Lower lobe of right lung (tissue), 2 donors: ENCODE data around the gene FFAR1. TPM values are rescaled to one million over a fixed set of nuclear protein-coding genes. Genes with fewer than 3 reads are reported as not detected.
"Not testable (repeated sequence)": the region's sequence is repeated elsewhere in the genome, so short reads cannot be mapped to it uniquely, and the experiment has no call there.

ENCODE experiments used
- ATAC-seq, 2 donors: fragments of 200-7000 bp; cut with Tn5 transposase; one replicate each; pipeline ENCODE4 v1.9.1; 2020 to 2022; ENCODE audit warnings: mild to moderate bottlenecking in 2 of 2, moderate library complexity in 2 of 2
- DNase-seq: peaks from one replicate; pipeline ENCODE4 v3.0.0-alpha.2; 2020
- H3K27ac ChIP-seq: fragments of 200-600 bp; one replicate; pipeline ENCODE4 v1.8.0; 2022
- H3K27me3 ChIP-seq: fragments of 200-600 bp; one replicate; pipeline ENCODE4 v1.8.0; 2022; ENCODE audit warnings: low read depth
- H3K36me3 ChIP-seq: fragments of 200-600 bp; one replicate; pipeline ENCODE4 v1.8.0; 2022; ENCODE audit warnings: mild to moderate bottlenecking
- H3K4me1 ChIP-seq: fragments of 200-600 bp; one replicate; pipeline ENCODE4 v1.8.0; 2022
- H3K4me3 ChIP-seq: fragments of 200-600 bp; one replicate; pipeline ENCODE4 v1.8.0; 2022; ENCODE audit warnings: mild to moderate bottlenecking
- H3K9me3 ChIP-seq: fragments of 200-600 bp; one replicate; pipeline ENCODE4 v1.8.0; 2022
- CTCF ChIP-seq: fragments of 200-600 bp; IDR thresholded peaks from one replicate; pipeline ENCODE4 v1.8.0; 2022; ENCODE audit warnings: antibody characterized with exemption, mild to moderate bottlenecking
- intact Hi-C: fragments of 100-400 bp; cut with DNase I; formaldehyde crosslinking; loops from one replicate; pipeline ENCODE4 v1.11.0; 2022
- total RNA-seq: library from RNA; stranded (reverse); fragmentation: NEBNext Ultra II Directional; extraction: Animal tissue kit (Norgen Biotek cat#: 25700); gene quantifications from one replicate; pipeline ENCODE4 v1.2.1, GENCODE V29; 2021
- donor health status: DM: no; HTN: yes; CAD: no; lungs with severe emphysema.

The FFAR1 gene
- total RNA-seq, 1 donor from 2014 or later, result not detected

- Histone ChIP-seq H3K27me3 (peaks cover 16% of the 10 kb centered on the region), H3K9me3 (no peaks in the 10 kb centered on the region), H3K36me3 (no peaks in the 10 kb centered on the region), H3K27ac (no peak overlapping the region), H3K4me1 (peaks cover 15% of the 10 kb centered on the region), H3K4me3 (no peak overlapping the region)
- ATAC-seq (no peak), DNase-seq (peak; percentile 35)
- intact Hi-C loops, result no loop called here
- TF ChIP-seq CTCF, result no peak
Observed at GRCh38 chr19:35353635-35354034, 5.9 kb downstream of the FFAR1 start.

GRCh38 chr19:35354898-35355297, 7.2 kb downstream of the FFAR1 start:
- intact Hi-C loops, result no loop called here
- Histone ChIP-seq H3K4me3 (no peak overlapping the region), H3K27me3 (peaks cover 11% of the 10 kb centered on the region), H3K27ac (no peak overlapping the region), H3K4me1 (peaks cover 15% of the 10 kb centered on the region), H3K9me3 (no peaks in the 10 kb centered on the region), H3K36me3 (no peaks in the 10 kb centered on the region)
- ATAC-seq (no peak), DNase-seq (peak; percentile 11)
- no peak for TF ChIP-seq CTCF

- no peak overlapping the region for H3K27ac ChIP-seq
- no peak for ATAC-seq
Observed at GRCh38 chr19:35355791-35356460, 8.2 kb downstream of the FFAR1 start.

GRCh38 chr19:35357867-35358573, 10.3 kb downstream of the FFAR1 start, which contains the start of gene FFAR3:
Gene FFAR3 (plus strand): TSS chr19:35358460. CDS start chr19:35358891, 431 bp downstream.
- no peak for TF ChIP-seq CTCF
- ATAC-seq (peak; percentile 63 to 65), DNase-seq (no peak)
- H3K9me3 ChIP-seq, result no peaks in the 10 kb centered on the region
- no peaks in the 10 kb centered on the region for H3K36me3 ChIP-seq
- peaks cover 8% of the 10 kb centered on the region for H3K27me3 ChIP-seq
- intact Hi-C loops, result no loop called here
- H3K4me3 ChIP-seq, result no peak within 1 kb of the TSS
- peaks cover 14% of the 10 kb centered on the region for H3K4me1 ChIP-seq
- no peak within 1 kb of the TSS for H3K27ac ChIP-seq

More at GRCh38 chr19:35355791-35356460, 8.2 kb downstream of the FFAR1 start:
- Histone ChIP-seq H3K36me3 (no peaks in the 10 kb centered on the region), H3K27me3 (peaks cover 11% of the 10 kb centered on the region), H3K4me3 (no peak overlapping the region), H3K4me1 (peaks cover 15% of the 10 kb centered on the region), H3K9me3 (no peaks in the 10 kb centered on the region)
- TF ChIP-seq CTCF, result no peak
- intact Hi-C loops, result no loop called here
- no peak for DNase-seq

- intact Hi-C loops, H3K27me3 ChIP-seq, H3K4me3 ChIP-seq, ATAC-seq, H3K36me3 ChIP-seq, DNase-seq, H3K27ac ChIP-seq, H3K9me3 ChIP-seq: not testable (repeated sequence)
- peaks cover 11% of the 10 kb centered on the region for H3K4me1 ChIP-seq
Observed at GRCh38 chr19:35358834-35359233, 11.1 kb downstream of the FFAR1 start.

- DNase-seq, H3K27ac ChIP-seq, H3K4me3 ChIP-seq, H3K27me3 ChIP-seq, ATAC-seq, intact Hi-C loops, H3K9me3 ChIP-seq, H3K36me3 ChIP-seq: not testable (repeated sequence)
- H3K4me1 ChIP-seq, result peaks cover 11% of the 10 kb centered on the region
Observed at GRCh38 chr19:35359395-35359794, 11.7 kb downstream of the FFAR1 start.

GRCh38 chr19:35360081-35360480, 12.4 kb downstream of the FFAR1 start:
- H3K4me3 ChIP-seq, DNase-seq, H3K9me3 ChIP-seq, H3K36me3 ChIP-seq, H3K27ac ChIP-seq, H3K27me3 ChIP-seq, intact Hi-C loops, ATAC-seq: not testable (repeated sequence)
- peaks cover 11% of the 10 kb centered on the region for H3K4me1 ChIP-seq
